Endodermal cell (in vitro differentiated cells): Measurements from ENCODE around the gene SUN2. TPM values are rescaled to one million over a fixed set of nuclear protein-coding genes. Genes with fewer than 3 reads are reported as not detected.

Experiments
- DNase-seq: peaks from one replicate; pipeline ENCODE4 v3.0.0-alpha.2; 2017
- H3K27ac ChIP-seq: 2 replicates; pipeline ENCODE4 v1.5.1; 2013; ENCODE audit warnings: mild to moderate bottlenecking, low read depth, low read length, moderate library complexity
- H3K27me3 ChIP-seq: 2 replicates; pipeline ENCODE4 v1.6.1; 2013; ENCODE audit warnings: mild to moderate bottlenecking, low read length, moderate library complexity; ENCODE audit not compliant: insufficient read depth, control insufficient read depth, poor library complexity, severe bottlenecking
- H3K36me3 ChIP-seq: 2 replicates; pipeline ENCODE4 v1.7.0; 2013; ENCODE audit warnings: mild to moderate bottlenecking, low read length, moderate library complexity; ENCODE audit not compliant: control insufficient read depth, insufficient read depth
- H3K4me1 ChIP-seq: one replicate; pipeline ENCODE4 v1.7.0; 2013; ENCODE audit warnings: low read length; ENCODE audit not compliant: control insufficient read depth, insufficient read depth
- H3K4me3 ChIP-seq: 2 replicates; pipeline ENCODE4 v1.5.1; 2013; ENCODE audit warnings: mild to moderate bottlenecking, low read length, moderate library complexity
- H3K9ac ChIP-seq: 2 replicates; pipeline ENCODE4 v1.6.1; 2013; ENCODE audit warnings: mild to moderate bottlenecking, low read length, moderate library complexity; ENCODE audit not compliant: poor library complexity, severe bottlenecking; ENCODE audit errors: extremely low read depth
- H3K9me3 ChIP-seq: 2 replicates; pipeline ENCODE4 v1.6.1; 2013; ENCODE audit warnings: mild to moderate bottlenecking, low read length, moderate library complexity; ENCODE audit not compliant: control insufficient read depth
- H3K27ac Mint-ChIP-seq: 2 replicates; pipeline ENCODE4 v1.8.0; 2020; ENCODE audit warnings: mixed read lengths
- H3K27me3 Mint-ChIP-seq: 2 replicates; pipeline ENCODE4 v1.8.0; 2021; ENCODE audit warnings: mild to moderate bottlenecking, mixed read lengths; ENCODE audit not compliant: insufficient read depth
- H3K36me3 Mint-ChIP-seq: 2 replicates; pipeline ENCODE4 v1.8.0; 2020; ENCODE audit warnings: low read depth, mixed read lengths
- H3K4me1 Mint-ChIP-seq: 2 replicates; pipeline ENCODE4 v1.8.0; 2020; ENCODE audit warnings: mixed read lengths
- H3K4me3 Mint-ChIP-seq: 2 replicates; pipeline ENCODE4 v1.8.0; 2020; ENCODE audit warnings: mild to moderate bottlenecking, moderate library complexity, mixed read lengths
- H3K9me3 Mint-ChIP-seq: 2 replicates; pipeline ENCODE4 v1.8.0; 2020; ENCODE audit warnings: mild to moderate bottlenecking, mixed read lengths
- CTCF ChIP-seq: fragments of 200-600 bp; sonication (generic); conservative IDR thresholded peaks from 2 replicates; pipeline ENCODE4 v1.5.0; 2021; ENCODE audit warnings: antibody characterized with exemption, mild to moderate bottlenecking
- WGBS, 2 experiments: methylation state at CpG; one replicate each; pipeline versions ENCODE4 v1.1.5 to v1.1.7; 2013; ENCODE audit warnings: missing lambda C conversion rate in 2 of 2, mixed read lengths in 1 of 2; ENCODE audit not compliant: insufficient coverage in 1 of 2, insufficient read length in 1 of 2; 5-methylcytosine and 5-hydroxymethylcytosine counted together
- total RNA-seq, 2 donors: library from RNA; stranded (reverse); fragmentation: NEBNext Ultra II Directional in 1 of 2; extraction: Animal tissue kit (Norgen Biotek cat#: 25700) in 1 of 2; gene quantifications; 2 replicates in 1 of 2; 3 replicates in 1 of 2; pipeline ENCODE4 v1.2.1, GENCODE V29; 2021

Gene SUN2
- total RNA-seq, 2 donors from 2014 or later: 23.0 to 32.4 TPM

DNA sequence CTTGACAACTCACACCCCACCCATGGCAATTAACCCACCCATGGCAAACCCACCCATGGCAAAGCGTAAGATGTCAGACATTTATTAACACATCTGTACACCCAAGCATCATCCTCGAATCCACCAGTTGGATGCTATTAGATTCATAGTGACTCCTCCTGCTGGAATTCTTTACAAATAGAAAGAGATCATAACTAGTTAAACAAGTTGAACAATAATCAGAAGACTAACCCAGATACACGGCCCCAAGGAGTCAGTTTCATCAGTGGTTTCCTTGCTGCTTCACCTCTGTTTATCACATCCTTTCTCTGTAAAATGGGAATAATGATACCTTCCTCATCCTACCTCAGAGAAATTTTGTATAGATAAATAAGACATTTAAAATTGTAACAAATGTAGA, 44.9 kb downstream of the SUN2 start:
- Mint-ChIP-seq H3K27ac (no peak overlapping the region), H3K36me3 (peaks cover 8% of the 10 kb centered on the region), H3K27me3 (no peaks in the 10 kb centered on the region), H3K9me3 (no peaks in the 10 kb centered on the region), H3K4me1 (peaks cover 70% of the 10 kb centered on the region), H3K4me3 (no peak overlapping the region)
- WGBS, 2 experiments: 95% methylated on average over 3 of the region's 3 CpGs; no CpG with 5 or more reads in 1 of the 2 experiments
- DNase-seq: no peak
- Histone ChIP-seq H3K36me3 (peaks cover 29% of the 10 kb centered on the region), H3K4me3 (no peak overlapping the region), H3K27me3 (no peaks in the 10 kb centered on the region), H3K9me3 (no peaks in the 10 kb centered on the region), H3K4me1 (peaks cover 20% of the 10 kb centered on the region), H3K27ac (no peak overlapping the region), H3K9ac (no peak overlapping the region)
- TF ChIP-seq CTCF: no peak

DNA sequence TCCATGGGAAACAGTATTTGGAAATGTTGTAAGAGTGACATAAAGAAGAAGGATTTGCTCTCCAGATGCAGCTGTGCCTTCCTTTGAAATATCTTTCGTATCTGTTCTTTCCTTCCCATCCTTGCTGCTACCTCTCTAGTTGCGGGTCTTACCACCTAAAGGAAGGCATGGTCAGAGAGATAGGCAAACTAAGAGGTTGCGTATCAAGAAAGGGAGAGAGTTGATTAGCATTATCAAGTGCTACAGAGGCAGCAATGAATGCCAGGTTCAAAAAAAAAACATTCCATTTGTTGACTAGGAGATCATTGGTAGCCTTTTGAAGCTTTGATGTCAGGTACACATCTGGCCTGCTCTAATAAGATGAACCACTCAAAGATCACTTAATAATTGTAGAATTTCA, 45.4 kb downstream of the SUN2 start:
- Histone ChIP-seq H3K4me1 (peaks cover 20% of the 10 kb centered on the region), H3K4me3 (no peak overlapping the region), H3K9ac (no peak overlapping the region), H3K9me3 (no peaks in the 10 kb centered on the region), H3K36me3 (peaks cover 24% of the 10 kb centered on the region), H3K27ac (no peak overlapping the region), H3K27me3 (no peaks in the 10 kb centered on the region)
- H3K9me3 Mint-ChIP-seq: no peaks in the 10 kb centered on the region
- no peak overlapping the region for H3K4me3 Mint-ChIP-seq
- H3K27me3 Mint-ChIP-seq: no peaks in the 10 kb centered on the region
- H3K36me3 Mint-ChIP-seq: peaks cover 4% of the 10 kb centered on the region
- H3K4me1 Mint-ChIP-seq: peaks cover 68% of the 10 kb centered on the region
- no peak overlapping the region for H3K27ac Mint-ChIP-seq
- DNase-seq: no peak
- TF ChIP-seq CTCF: no peak
- WGBS, 2 experiments: 90 to 100% methylated on average over 1 to 3 of the region's 3 CpGs

DNA sequence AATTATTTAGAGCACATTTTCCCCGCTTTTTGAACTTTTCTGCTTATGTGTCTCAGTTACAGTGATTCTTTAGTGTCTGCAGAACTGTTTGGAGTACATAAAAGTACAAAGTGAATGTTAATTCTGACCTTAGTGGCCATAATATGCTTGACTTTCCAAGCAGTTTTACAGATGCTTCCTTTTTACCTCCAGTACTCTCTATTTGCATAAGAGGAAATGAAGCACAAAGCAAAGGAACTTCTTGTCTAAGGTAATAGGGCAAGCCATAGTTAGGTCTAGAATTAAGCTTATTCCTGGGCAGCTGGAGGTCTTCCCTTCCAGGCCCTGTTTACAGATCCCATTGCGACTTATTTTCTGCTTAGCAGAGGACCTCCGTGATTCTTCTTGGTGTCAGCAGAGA, 46.5 kb downstream of the SUN2 start:
- no peaks in the 10 kb centered on the region for H3K9me3 Mint-ChIP-seq
- H3K9me3 ChIP-seq: no peaks in the 10 kb centered on the region
- H3K4me3 Mint-ChIP-seq: no peak overlapping the region
- H3K27me3 Mint-ChIP-seq: no peaks in the 10 kb centered on the region
- H3K27me3 ChIP-seq: no peaks in the 10 kb centered on the region
- no peak overlapping the region for H3K27ac ChIP-seq
- no peak overlapping the region for H3K9ac ChIP-seq
- no peak overlapping the region for H3K4me3 ChIP-seq
- no peak for TF ChIP-seq CTCF
- WGBS, 2 experiments: 85 to 86% methylated on average over 3 of the region's 3 CpGs
- H3K36me3 Mint-ChIP-seq: peaks cover 4% of the 10 kb centered on the region
- no peak for DNase-seq
- no peak overlapping the region for H3K27ac Mint-ChIP-seq
- H3K36me3 ChIP-seq: peaks cover 21% of the 10 kb centered on the region
- peaks cover 66% of the 10 kb centered on the region for H3K4me1 Mint-ChIP-seq
- H3K4me1 ChIP-seq: peaks cover 15% of the 10 kb centered on the region
